ENCODE data around the gene GRIP1.

DNA sequence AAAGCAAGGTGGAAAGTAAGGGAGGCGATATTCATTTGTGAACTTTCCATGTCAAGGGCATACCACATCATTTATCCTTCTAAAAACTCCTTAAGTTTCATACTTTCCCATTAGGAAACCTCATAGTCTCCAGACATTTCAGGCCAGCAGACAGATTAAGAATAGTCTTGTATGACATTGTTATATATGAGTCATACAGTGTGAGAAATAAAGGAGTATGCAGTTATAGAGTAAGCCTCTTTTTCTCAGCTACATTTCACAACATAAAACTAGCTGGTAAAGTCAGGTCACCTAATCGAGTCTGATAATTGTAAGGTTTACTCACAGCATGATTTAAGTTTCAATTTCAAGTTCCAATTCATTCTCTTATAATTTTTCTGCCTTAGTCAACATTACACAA, 164.3 kb downstream of the GRIP1 start:
- no peak for TF ChIP-seq BHLHE40 (IDR thresholded peaks at IDR 0.05; ENCODE audit: low read depth, low read length)
- no peak for TF ChIP-seq POLR2A (IDR thresholded peaks at IDR 0.05; ENCODE audit: low read depth, low read length)
- TF ChIP-seq, protein P1, sequence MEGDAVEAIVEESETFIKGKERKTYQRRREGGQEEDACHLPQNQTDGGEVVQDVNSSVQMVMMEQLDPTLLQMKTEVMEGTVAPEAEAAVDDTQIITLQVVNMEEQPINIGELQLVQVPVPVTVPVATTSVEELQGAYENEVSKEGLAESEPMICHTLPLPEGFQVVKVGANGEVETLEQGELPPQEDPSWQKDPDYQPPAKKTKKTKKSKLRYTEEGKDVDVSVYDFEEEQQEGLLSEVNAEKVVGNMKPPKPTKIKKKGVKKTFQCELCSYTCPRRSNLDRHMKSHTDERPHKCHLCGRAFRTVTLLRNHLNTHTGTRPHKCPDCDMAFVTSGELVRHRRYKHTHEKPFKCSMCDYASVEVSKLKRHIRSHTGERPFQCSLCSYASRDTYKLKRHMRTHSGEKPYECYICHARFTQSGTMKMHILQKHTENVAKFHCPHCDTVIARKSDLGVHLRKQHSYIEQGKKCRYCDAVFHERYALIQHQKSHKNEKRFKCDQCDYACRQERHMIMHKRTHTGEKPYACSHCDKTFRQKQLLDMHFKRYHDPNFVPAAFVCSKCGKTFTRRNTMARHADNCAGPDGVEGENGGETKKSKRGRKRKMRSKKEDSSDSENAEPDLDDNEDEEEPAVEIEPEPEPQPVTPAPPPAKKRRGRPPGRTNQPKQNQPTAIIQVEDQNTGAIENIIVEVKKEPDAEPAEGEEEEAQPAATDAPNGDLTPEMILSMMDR (conservative IDR thresholded peaks at IDR 0.05; ENCODE audit: low read depth, low read length) = no peak
- TF ChIP-seq MXI1 (IDR thresholded peaks at IDR 0.05; ENCODE audit: borderline replicate concordance, low read depth, low read length) = no peak
- TF ChIP-seq, protein P2, sequence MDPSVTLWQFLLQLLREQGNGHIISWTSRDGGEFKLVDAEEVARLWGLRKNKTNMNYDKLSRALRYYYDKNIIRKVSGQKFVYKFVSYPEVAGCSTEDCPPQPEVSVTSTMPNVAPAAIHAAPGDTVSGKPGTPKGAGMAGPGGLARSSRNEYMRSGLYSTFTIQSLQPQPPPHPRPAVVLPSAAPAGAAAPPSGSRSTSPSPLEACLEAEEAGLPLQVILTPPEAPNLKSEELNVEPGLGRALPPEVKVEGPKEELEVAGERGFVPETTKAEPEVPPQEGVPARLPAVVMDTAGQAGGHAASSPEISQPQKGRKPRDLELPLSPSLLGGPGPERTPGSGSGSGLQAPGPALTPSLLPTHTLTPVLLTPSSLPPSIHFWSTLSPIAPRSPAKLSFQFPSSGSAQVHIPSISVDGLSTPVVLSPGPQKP (IDR thresholded peaks at IDR 0.05; ENCODE audit: borderline replicate concordance, low read depth, low read length) = no peak
- TF ChIP-seq CEBPB (IDR thresholded peaks at IDR 0.05; ENCODE audit: low read depth, low read length) = no peak
- TF ChIP-seq RAD21 (IDR thresholded peaks at IDR 0.05; ENCODE audit: low read length) = no peak
- TF ChIP-seq MAZ (IDR thresholded peaks at IDR 0.05; ENCODE audit: borderline replicate concordance, low read depth, low read length) = no peak
- TF ChIP-seq MAFK (IDR thresholded peaks at IDR 0.05; ENCODE audit: low read depth, low read length) = no peak
- no peak for TF ChIP-seq RFX5 (IDR thresholded peaks at IDR 0.05; ENCODE audit: low read depth, low read length)
- no peak for TF ChIP-seq CHD1 (IDR thresholded peaks at IDR 0.05; ENCODE audit: low read depth, low read length)
- TF ChIP-seq SMC3 (IDR thresholded peaks at IDR 0.05; ENCODE audit: low read depth, low read length) = no peak
- no peak for TF ChIP-seq RCOR1 (IDR thresholded peaks at IDR 0.05; ENCODE audit: insufficient replicate concordance, low read length)
- TF ChIP-seq FOS (IDR thresholded peaks at IDR 0.05; ENCODE audit: low read depth, low read length) = 0 out of 2 replicates have a peak, but pooled peaks have one; percentile 4
